GM12872 (cell line): ENCODE data around the gene STK40.

Source experiments
- CTCF ChIP-seq: IDR thresholded peaks from 3 replicates; pipeline ENCODE4 v1.5.1; 2011; ENCODE audit warnings: low read depth, mild to moderate bottlenecking, low read length, moderate library complexity; ENCODE audit not compliant: insufficient read depth

Gene STK40

GRCh38 chr1:36389999-36390398 lies 4.3 kb upstream of the STK40 start:
- no peak for TF ChIP-seq CTCF

DNA sequence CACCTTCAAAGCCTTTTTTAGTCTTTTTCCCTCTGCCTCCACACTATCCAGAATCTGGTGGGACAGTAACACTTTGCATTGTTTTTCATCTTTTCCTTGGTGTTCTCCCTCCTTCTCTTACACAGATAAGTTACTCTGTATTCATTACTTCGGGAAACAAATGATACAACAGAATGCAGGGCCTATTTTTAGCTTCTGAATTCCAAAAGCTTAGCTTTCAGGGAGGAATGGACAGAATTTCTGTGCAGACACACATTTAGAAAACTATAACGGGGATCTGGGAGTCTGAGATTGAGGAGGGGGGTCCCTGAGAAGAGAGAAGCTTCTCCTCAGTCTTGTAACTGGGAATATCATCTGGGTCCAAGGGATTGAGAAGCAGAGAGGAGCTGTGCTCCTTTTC lies 3.5 kb upstream of the STK40 start:
- TF ChIP-seq CTCF = no peak

DNA sequence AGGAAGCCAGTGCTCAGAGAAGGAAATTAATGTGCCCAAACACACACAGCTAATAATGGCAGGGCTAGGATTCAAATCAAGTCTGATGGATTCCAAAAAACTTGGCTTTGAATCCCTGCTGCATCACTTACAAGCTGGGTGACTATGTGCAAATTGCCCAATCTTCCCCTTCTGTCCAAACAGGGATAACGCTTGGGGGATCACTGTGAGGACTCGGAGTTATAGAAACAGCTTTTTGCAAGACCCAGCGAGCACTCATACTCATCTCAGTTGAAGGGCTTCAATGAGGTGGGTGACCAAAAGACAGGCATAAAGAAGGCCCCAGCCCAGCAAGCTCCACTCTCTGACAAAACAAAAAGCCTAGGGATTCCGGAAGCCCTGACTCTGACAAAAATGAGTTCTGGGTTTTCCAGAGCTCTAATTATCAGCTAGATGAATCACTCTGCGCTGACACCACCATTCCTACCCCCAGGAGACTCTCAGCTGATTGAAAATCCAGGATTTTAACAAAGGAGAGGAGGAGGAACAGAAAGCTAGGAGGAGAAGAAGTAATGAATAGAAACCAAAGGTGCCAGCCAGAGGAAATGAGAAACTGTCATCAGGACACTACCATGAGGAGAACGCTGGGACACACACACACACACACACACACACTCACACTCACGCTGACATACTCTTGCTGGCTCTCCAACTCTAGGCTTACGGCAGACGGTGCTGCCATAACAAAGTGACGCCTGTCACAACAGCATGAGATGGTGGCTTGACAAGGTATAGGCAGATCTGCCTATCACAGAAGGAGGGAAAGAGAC lies 1.6 kb upstream of the STK40 start:
- TF ChIP-seq CTCF = no peak

GRCh38 chr1:36386265-36387140 lies 779 bp upstream of the STK40 start:
- TF ChIP-seq CTCF = no peak

- TF ChIP-seq CTCF = no peak
Measured at GRCh38 chr1:36384542-36385409, 948 bp downstream of the STK40 start.

GRCh38 chr1:36383240-36383639 lies 2.5 kb downstream of the STK40 start:
- no peak for TF ChIP-seq CTCF

- TF ChIP-seq CTCF = no peak
Measured at GRCh38 chr1:36382669-36383068, 3.1 kb downstream of the STK40 start.
